Measurements from ENCODE around the gene ZNF687.
A peak's percentile ranks its signal among the peaks of the same experiment; 100 is the strongest.

ZNF687 gene

DNA sequence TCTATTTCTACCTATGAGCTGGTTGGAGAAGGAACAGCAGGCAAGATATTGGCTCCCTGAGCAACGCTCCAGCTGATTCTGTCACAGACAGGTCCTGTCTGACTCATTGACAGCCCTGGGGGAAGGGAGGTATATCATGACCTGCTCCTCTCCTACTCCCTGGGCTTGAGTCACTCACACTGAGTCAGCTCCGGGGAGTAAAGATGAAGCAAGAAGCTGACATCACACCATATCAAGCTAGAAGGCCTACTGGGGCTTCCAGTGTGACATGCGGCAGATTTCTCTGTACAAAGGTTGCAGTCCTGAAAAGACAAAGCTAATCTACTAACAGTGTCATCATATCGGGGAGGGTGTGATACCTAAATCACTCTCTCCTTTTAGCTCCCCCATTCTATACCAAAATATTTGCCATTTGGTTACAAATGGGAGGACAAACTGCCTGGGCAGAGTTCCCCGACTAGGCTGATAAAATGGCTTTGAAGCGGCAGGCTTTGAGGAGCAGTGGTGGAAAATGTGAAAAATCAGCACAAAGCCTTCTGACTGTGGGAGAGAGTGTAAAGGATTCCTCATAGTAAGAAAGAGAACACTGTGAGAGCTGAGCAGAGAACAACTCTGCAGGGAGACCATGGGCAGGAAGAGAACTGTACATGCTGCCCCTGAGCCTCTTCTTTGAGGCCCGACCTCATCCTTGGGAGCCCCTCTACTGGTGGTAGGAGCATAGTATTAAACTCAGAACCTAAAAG lies 29.7 kb downstream of the ZNF687 start:
- Histone ChIP-seq H3K4me2 (ENCODE audit: low read length) (no peak overlapping the region), H3K27ac (peak overlapping the region; percentile 47), H3K9ac (no peak overlapping the region), H3K36me3 (ENCODE audit: control insufficient read depth, insufficient read depth, low read length) (no peaks in the 10 kb centered on the region), H2AFZ (no peak overlapping the region), H3K4me1 (no peaks in the 10 kb centered on the region), H3K9me3 (ENCODE audit: control insufficient read depth, low read length) (no peaks in the 10 kb centered on the region), H3K79me2 (peaks cover 2% of the 10 kb centered on the region), H3K27me3 (ENCODE audit: control insufficient read depth, insufficient read depth, low read length) (no peaks in the 10 kb centered on the region), H3K4me3 (ENCODE audit: low read depth, low read length) (no peak overlapping the region)
- TF ChIP-seq, protein P1, sequence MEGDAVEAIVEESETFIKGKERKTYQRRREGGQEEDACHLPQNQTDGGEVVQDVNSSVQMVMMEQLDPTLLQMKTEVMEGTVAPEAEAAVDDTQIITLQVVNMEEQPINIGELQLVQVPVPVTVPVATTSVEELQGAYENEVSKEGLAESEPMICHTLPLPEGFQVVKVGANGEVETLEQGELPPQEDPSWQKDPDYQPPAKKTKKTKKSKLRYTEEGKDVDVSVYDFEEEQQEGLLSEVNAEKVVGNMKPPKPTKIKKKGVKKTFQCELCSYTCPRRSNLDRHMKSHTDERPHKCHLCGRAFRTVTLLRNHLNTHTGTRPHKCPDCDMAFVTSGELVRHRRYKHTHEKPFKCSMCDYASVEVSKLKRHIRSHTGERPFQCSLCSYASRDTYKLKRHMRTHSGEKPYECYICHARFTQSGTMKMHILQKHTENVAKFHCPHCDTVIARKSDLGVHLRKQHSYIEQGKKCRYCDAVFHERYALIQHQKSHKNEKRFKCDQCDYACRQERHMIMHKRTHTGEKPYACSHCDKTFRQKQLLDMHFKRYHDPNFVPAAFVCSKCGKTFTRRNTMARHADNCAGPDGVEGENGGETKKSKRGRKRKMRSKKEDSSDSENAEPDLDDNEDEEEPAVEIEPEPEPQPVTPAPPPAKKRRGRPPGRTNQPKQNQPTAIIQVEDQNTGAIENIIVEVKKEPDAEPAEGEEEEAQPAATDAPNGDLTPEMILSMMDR (IDR thresholded peaks at IDR 0.05) = no peak

DNA sequence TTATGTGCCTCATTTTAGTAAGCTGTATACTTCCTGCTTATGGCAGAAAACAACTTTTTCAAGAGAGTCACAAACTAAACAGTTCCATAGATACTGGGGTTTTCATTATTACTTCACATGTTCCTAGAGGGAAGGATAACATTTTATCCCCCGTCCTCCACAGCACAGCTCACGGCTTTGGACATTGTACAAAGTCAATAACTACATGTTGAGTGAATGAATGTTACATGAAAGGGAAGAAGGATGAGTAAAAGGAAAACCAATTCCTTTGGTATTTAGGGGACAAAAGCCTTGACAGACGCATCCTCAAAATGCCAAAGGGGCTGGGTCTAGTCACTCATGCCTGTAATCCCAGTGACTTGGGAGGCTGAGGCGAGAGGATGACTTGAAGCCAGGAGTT lies 30.3 kb downstream of the ZNF687 start:
- Histone ChIP-seq H2AFZ (no peak overlapping the region), H3K36me3 (ENCODE audit: control insufficient read depth, insufficient read depth, low read length) (no peaks in the 10 kb centered on the region), H3K27me3 (ENCODE audit: control insufficient read depth, insufficient read depth, low read length) (no peaks in the 10 kb centered on the region), H3K79me2 (peaks cover 2% of the 10 kb centered on the region), H3K4me3 (ENCODE audit: low read depth, low read length) (no peak overlapping the region), H3K27ac (no peak overlapping the region), H3K4me2 (ENCODE audit: low read length) (no peak overlapping the region), H3K4me1 (no peaks in the 10 kb centered on the region), H3K9me3 (ENCODE audit: control insufficient read depth, low read length) (no peaks in the 10 kb centered on the region), H3K9ac (no peak overlapping the region)
- TF ChIP-seq, protein P1 (IDR thresholded peaks at IDR 0.05) = no peak

- H3K9me3 ChIP-seq (ENCODE audit: control insufficient read depth, low read length) = no peaks in the 10 kb centered on the region
- H3K36me3 ChIP-seq (ENCODE audit: control insufficient read depth, insufficient read depth, low read length) = no peaks in the 10 kb centered on the region
- H2AFZ ChIP-seq = no peak overlapping the region
- no peak overlapping the region for H3K9ac ChIP-seq
- H3K4me3 ChIP-seq (ENCODE audit: low read depth, low read length) = no peak overlapping the region
- H3K4me1 ChIP-seq = no peaks in the 10 kb centered on the region
- no peak overlapping the region for H3K4me2 ChIP-seq (ENCODE audit: low read length)
- peaks cover 2% of the 10 kb centered on the region for H3K79me2 ChIP-seq
- TF ChIP-seq, protein P1 (IDR thresholded peaks at IDR 0.05) = no peak
- no peaks in the 10 kb centered on the region for H3K27me3 ChIP-seq (ENCODE audit: control insufficient read depth, insufficient read depth, low read length)
- no peak overlapping the region for H3K27ac ChIP-seq
Measured at GRCh38 chr1:151312826-151313225, 30.7 kb downstream of the ZNF687 start.

GRCh38 chr1:151313501-151313900 lies 31.4 kb downstream of the ZNF687 start:
- Histone ChIP-seq H3K9ac (no peak overlapping the region), H3K4me3 (ENCODE audit: low read depth, low read length) (no peak overlapping the region), H3K27ac (no peak overlapping the region), H3K79me2 (peaks cover 2% of the 10 kb centered on the region), H3K4me2 (ENCODE audit: low read length) (no peak overlapping the region), H2AFZ (no peak overlapping the region), H3K27me3 (ENCODE audit: control insufficient read depth, insufficient read depth, low read length) (no peaks in the 10 kb centered on the region), H3K4me1 (no peaks in the 10 kb centered on the region), H3K36me3 (ENCODE audit: control insufficient read depth, insufficient read depth, low read length) (no peaks in the 10 kb centered on the region), H3K9me3 (ENCODE audit: control insufficient read depth, low read length) (no peaks in the 10 kb centered on the region)
- TF ChIP-seq, protein P1 (IDR thresholded peaks at IDR 0.05) = no peak

All from parathyroid adenoma (tissue), 2 donors.